SIG-M5 treated with dmso at 0.1 percent for 504 hours (cell line): ENCODE measurements around the gene STON1.
"Not testable (repeated sequence)": the region's sequence is repeated elsewhere in the genome, so short reads cannot be mapped to it uniquely, and the experiment has no call there.

Source experiments
- DNase-seq: peaks from one replicate; lab custom pipeline; 2025; ENCODE audit not compliant: unreplicated experiment; lab: John Stamatoyannopoulos, UW

The STON1 gene

DNA sequence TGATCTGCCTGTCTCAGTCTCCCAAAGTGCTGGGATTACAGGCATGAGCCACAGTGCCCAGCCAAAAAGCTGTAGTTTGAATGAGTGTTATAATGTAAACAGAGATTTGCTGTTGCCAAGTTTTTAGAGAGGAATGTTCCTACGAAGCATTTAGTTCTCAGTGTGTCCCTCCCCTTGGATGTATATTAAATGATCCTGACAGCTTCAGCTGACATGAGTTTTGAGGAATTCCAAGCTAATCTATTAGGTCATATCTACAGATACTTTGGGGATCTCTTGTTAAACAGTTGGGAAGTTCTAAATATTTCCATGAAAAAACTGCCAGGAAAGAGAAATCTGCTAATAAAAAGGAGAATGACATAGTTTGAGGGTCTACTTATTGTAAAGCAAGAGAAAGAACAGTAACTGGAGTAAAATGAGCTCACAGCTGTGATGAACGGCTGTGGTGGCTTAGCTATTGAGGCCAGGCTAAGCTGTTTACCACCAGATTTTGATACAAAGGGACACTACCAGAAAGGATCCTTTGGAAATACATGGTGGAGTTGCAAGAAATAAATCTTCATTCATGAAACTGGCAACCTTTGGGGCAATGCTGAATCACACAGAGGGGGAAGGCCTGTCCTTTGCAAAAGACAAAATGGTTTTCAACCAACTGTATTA, 2.6 kb upstream of the STON1 start:
- no peak for DNase-seq

DNA sequence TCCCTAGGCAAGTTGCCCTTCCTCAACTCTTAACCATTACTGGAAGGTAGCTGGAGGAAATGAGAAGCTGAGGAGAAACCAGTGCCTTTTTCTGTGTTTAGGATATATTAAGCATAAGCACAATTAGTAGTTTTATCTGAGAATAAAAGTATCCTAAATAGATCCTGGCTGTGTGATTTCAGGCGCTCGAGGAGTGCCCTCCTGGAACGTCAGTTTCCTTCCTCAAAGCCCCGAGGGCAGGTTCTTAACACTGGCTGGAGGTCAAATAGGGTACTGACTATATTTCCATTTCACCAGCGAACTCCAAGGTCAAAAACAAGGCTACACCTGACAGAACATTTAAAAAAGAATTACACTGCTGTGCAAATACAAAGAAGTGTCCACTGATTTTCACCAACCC, 1.5 kb upstream of the STON1 start:
- no peak for DNase-seq

DNA sequence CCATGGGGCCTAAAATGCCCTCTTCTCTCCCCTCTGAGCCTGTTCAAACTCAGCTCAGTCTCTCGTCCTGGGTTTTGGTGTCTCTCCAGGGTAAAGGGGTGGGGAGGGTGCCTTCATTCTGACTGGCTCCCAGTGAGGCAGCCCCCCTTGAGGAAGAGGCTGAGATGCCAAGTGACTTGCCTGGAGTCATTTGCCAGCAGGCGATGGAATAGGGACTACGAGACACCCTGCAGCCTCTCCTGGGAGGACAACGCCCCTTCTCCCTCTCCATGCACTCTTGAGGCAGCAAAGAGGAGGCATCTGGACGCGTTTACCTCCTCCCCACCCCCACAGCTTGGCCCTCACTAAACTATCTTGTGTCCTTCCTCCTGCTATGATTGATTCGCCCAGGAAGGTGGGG, 760 bp upstream of the STON1 start:
- DNase-seq = no peak

DNA sequence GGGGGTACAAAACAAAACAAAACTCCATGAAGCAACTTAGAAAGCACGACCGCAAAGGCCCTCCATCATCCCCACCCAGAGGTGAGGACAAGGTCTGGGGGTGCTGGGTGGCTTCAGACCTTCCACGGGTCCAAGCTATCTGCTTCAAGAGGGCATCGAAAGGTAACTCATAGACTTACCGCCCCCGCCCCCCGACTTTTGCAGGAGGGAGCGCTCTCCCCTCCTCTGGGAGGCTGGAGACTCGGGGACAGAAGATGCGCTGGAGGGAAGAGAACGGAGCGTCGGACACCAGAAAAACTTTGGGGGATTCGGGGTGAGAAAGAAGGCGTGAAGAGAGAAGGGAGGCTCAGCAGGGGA, 300 bp upstream of the STON1 start:
- DNase-seq = no peak

DNA sequence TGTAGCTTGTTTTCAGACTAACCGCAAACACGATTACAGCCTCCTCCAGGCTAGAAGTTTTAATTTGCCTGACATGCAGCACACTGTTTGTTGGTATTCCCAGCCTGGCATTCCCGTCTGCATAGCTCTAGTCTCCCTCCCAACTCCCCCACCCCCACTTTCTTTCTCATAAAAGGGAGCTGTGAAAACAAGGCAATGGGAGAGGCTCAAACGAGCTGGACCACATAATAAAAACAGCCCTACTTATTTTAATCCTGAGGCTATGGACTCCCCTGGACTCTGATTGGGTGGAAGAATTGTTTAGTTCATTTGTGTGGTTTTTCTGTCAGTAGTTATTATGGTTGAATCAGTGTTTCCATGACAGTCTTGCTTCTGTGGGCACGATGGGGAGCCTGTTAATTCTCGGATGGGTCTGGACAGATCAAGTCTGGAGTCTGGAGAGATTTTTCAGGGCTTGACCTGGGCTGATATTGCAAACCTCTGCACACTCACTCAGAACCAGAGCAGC, 1.2 kb downstream of the STON1 start:
- DNase-seq = peak; percentile 20

DNA sequence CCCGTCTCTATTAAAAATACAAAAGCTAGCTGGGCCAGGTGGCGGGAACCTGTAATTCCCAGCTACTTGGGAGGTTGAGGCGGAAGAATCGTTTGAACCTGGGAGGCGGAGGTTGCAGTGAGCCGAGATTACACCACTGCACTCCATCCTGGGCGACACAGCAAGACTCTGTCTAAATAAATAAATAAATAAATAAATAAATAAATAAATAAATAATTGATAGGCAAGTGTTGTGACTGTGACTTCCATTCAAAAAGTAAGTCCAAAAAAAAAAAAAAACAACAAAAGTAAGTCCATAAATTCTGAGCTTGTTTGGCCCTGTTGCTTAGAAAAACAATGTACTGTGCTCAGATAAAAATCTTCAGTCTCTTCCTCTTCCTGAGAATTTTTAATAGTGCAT, 2.2 kb downstream of the STON1 start:
- no peak for DNase-seq

DNA sequence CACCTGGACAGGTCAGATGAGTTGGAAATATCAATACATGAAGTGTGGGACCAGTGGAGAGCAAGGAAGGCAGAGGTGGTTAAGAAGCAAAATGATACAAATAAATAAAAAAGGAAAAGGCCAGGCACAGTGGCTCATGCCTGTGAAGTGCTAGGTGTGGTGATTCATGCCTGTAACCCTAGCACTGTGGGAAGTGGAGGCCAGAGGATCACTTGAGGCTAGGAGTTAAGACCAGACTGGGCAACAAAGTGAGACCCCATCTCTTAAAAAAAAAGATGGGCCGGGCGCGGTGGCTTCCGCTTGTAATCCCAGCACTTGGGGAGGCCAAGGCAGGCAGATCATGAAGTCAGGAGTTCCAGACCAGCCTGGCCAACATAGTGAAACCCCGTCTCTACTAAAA, 2.9 kb downstream of the STON1 start:
- DNase-seq = no peak

DNA sequence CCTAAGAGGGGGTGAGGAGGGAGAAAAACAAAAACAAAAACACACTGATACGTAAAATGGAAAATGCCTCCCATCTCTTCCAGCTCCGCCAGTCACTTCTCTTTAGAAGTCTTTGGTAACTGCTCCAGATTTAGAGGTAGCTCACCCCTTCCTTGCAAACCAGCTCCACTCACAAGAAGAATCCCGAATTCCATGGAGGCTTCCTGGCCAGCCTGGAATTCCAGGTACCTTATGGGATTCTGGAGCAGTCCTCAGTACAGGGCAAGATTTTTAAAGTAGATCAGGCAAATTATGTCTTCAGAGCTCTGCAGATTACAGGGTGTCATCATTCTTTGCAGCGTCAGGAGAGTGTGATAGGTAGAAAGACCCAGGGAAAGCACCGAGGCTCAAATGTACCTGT, 4.8 kb downstream of the STON1 start:
- no peak for DNase-seq

DNA sequence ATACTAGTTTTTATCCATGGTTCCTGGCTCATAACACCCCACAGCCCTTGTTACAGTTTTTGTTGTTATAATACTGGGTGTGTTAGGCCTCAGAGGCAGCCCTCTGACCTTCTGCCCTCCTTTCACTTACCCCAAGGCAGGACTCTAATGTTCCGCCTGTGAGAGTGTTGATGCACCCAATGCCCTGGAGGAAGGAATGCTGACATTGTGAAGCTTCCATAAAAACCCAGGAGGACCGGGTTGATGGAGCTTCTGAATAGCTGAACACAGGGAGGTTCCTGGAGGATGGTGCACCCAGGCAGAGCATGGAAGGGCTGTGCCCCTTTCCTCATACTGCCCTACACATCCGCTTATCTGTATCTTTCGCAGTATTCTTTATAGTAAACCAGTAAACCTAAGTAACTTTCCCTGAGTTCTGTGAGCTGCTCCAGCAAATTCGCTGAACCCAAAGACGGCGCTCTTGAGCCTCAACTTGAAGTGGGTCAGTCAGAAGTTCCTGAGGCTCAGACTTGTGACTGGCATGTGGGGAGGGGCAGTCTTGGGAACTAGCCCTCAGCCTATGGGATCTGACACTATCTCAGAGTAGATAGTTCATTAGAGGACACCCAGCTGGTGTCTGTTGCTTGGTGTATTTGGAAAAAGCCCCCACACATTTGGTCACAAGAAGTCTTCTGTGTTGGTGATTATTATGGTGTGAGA, 10.4 kb downstream of the STON1 start:
- no peak for DNase-seq

DNA sequence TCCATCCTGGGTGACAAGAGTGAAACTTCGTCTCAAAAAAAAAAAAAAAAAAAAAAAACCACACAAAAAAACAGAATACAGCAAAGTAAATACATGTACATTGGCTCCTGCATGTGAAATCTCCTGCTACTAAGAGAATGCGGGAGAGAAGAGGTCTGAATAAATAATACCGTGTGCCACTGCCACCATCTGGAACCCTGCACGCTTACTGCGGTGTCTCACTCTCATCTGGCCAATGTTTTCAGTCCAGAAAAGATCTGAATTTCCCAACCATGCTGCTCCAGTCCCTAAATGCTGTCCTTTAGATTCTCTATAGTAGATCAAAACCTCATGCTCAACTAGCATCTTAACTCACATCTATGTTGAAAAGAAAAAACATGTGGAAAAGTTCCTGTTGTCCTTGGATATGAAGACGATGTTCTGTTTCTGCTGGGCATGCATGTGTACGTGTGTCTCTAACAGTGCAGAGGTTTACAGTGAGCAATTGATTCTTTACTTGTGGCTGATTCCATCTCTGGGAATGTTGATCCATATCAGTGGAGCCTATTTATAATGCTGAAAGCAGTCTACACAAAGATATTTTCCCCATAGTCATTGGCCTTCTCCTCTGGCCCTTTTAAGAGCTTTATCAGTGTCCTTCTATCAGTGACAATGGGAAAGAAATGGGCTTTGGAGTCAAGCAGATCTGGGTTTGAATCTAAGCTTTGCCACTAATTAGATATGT, 11.9 kb downstream of the STON1 start:
- no peak for DNase-seq

DNA sequence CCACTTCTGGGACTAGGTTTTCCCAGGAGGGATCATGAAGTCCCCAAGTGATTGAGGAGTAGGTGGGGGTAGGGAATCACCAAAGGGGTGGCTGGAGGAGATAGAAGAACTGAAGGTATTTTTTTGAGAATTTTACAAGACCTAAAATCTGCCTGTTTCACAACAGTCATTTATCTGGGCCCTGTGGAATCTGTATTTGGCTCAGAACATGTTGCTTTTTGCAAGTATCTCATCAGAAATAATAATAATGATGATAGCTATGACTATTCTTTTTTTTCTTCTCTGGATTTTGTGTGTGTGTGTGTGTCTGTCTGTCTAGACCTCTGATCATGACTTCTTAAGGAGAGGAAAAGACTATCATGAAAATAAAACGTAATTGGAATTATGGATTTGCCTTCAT, 13.9 kb downstream of the STON1 start:
- no peak for DNase-seq

DNA sequence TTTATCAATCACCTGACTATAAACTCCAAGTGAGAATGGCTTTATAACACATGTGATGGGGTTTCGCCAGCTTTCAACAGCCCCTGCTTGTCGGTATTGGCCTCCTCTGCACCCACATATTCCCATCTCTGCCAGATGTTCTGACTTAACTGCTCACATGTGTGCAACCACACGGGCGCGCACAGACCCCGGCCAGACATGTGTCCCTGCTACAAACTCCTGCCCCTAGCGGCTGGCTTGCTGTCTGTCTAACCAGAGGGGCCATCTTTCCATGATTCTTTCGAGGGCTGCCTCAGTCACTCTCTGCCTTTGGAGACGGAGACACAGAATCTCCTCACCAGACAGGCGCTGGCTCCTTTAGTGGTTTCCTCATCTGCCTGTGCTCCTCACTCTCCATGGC, 15.3 kb downstream of the STON1 start:
- DNase-seq = no peak

DNA sequence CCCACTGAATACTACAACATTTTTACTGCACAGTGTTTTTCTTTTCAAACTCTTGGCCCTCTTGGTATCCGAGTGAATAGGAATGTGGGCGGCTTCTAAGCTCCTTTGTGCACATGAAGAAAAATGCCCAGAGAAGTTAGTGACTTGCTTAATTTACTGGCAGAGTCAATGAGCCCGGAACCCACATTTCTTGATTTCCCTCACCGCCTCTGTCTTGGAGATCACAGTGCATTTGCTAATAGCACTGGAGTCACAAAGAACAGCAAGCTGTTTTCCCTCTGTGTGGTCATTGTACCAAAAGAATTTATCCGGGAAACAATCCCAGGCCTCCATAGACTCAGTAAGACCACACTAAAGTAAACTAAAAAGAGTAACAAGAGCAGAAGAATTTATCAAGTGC, 18.9 kb downstream of the STON1 start:
- DNase-seq = no peak

DNA sequence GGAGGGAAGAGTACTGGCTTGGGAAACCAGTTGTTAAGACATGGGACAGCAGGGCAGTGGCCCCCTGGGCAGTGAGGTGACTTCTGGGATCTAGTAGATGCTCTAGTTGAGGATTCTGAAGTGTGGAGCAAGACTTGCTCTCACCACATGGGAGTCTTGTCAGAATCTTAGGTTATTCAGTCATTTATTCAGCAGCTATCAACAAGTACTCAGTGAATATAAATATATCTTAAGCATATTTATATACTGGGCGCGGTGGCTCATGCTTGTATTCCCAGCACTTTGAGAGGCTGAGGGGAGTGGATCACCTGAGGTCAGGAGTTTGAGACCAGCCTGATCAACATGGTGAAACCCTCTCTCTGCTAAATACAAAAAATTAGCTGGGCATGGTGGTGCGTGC, 20.0 kb downstream of the STON1 start:
- no peak for DNase-seq

DNA sequence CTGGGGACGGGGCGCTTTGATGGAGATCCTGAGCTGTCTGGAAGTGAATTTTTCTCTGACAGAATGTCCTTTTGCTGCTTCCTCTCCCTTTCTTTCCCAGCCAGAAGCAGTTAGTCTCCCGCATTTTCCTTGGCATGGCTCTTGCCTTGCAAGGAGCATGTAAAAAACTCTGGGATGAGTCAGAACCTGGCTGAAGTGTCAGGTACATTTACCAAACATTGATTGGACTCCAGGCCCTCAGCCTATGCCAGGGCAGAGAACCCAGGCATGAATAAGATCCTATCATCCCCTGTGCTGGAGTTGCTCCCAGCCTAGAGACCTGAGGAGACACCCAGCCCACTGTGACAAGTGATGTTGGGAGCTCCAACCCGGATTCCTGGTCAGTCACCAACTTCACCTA, 21.6 kb downstream of the STON1 start:
- no peak for DNase-seq

DNA sequence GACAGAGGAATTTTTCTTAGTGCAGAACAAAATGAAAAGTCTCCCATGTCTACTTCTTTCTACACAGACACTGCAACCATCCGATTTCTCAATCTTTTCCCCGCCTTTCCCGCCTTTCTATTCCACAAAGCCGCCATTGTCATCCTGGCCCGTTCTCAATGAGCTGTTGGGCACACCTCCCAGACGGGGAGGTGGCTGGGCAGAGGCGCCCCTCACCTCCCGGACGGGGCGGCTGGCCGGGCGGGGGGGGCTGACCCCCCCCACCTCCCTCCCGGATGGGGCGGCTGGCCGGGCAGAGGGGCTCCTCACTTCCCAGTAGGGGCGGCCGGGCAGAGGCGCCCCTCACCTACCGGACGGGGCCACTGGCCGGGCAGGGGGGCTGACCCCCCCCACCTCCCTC, 25.1 kb downstream of the STON1 start:
- not testable (repeated sequence) for DNase-seq

DNA sequence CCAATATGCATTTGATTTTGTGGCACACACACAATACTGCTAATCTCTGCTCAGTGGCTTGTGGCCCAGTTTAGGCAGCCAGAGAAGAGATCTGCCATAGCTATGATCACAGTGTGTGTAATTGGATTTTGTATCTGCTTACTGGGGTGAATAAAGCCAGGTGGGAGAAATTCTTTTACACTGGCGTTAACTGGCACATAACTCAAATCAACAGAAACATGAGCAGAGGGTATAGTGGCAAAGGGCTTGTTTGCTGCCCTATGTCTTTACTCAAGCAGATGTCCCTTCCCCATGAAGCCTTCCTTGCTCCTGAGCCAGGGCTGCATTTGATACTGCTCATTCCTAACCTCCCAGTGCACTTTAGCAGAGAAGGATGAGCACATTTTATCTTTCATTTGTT, 28.5 kb downstream of the STON1 start:
- DNase-seq = no peak

DNA sequence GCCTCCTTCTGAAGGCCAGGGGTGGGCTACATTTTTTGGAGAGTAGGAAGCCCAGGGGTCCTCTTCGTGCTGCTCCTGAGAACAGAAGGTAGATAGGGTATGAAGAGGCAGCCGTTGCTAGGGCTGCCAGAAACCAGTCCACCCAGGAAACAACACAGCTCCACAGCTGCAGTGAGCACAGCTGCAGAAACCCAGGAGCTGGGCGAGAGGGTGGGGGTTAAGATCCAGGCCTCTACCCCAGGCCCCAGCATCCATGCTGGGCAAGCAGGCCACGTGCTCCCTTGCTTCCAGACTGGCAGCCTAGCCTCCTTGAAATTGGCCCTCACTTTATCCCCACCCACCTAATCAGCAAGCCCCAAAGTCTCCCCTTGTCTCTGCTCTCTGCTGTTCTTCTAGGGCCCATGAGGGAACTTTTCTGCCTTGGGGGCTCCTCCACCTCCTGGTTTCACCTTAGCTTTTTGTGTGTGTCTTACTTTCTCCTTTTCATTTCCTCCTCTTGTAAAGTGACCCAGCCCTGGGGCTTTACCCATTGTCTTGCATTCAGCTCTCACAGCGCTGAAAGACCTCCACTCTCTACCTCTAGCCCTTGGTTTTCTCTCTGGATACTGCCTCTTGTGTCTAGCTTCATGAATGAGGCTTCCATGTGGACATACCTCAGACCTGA, 30.7 kb downstream of the STON1 start:
- DNase-seq = no peak

DNA sequence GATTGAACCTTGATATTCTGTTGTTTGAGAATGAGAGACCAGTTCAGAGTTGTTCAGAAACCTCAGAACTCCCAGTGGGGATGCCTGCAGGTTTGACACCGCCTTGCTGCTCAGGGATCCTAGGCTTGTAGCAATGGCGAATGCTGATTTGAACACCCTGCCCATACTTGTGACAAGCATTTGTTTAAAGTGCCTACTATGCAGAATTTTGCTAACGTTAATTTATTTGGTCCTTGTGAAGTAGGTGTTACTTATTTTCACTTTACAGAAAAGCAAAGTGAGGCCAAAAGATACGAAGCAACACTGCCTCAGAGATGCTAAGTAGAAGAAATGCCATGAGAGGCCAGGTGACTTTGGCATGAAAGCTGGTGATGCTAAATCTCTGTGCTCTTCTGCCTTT, 32.3 kb downstream of the STON1 start:
- DNase-seq = no peak

DNA sequence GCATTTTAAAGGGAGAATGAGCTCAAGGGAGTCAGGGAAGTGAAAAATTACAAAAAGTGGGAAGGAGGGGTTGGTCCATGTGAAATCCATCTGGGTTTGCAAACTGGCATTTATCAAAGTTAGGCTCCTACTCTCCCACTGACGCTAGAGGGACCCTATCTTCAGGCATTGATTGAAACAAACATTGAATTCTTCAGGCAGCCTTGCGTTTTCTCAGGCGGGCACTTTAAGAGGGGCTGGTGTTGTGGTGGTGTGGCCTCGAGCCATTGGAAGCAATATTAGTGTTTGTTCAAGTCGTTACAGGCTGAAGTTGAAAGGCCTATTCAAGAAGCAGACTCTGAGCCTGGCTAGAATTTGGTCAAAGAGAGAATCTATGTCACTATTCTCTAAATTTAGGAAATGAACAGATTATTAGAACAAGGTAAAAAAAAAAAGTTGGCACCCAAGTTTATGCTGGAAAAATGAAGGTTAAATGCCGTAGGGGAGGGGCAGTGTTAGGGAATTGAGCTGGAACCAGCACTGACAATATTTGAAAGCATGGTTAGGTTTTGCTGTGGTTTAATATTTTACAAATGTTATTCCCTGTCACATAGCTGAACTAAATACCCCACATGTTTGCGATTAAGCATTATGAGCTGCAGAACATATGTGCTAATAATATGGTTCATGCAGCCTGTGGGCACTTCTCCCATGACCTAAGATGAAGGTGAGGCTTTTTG, 36.8 kb downstream of the STON1 start:
- DNase-seq = no peak

DNA sequence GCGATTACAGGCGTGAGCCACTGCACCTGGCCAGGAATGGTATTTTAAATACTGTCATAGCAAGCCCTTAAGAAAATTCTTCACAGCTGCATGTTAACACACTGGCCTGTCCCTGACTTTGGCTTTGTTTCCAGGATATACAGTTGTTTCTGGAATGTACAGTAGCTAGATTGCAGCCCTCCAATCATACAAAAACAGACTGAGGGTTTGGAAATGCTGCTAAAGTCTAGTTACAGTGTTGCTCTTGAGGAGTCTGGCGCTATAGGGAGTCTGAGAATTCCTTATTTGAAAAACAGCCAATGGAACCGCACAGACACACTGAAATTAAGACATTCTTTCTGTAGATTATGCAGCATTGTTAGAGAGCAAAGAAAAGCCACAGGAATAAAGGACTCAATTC, 37.7 kb downstream of the STON1 start:
- DNase-seq = no peak
